ENCODE measurements around the gene BIK.

- TF ChIP-seq CTCF (IDR thresholded peaks at IDR 0.05) (no peak), POLR2A (IDR thresholded peaks at IDR 0.05) (no peak)
Observed at GRCh38 chr22:43099095-43099494, 11.5 kb upstream of the BIK start.

Measured in vagina (tissue), 2 donors.